Midbrain (tissue), 1 donor: Measurements from ENCODE around the gene ANKRD31.
"Not testable (repeated sequence)": the region's sequence is repeated elsewhere in the genome, so short reads cannot be mapped to it uniquely, and the experiment has no call there.

Source experiments
- DNase-seq: peaks from one replicate; lab custom pipeline; 2025; lab: John Stamatoyannopoulos, UW

The ANKRD31 gene

GRCh38 chr5:75148051-75148450, 88.6 kb downstream of the ANKRD31 start:
- DNase-seq: no peak

DNA sequence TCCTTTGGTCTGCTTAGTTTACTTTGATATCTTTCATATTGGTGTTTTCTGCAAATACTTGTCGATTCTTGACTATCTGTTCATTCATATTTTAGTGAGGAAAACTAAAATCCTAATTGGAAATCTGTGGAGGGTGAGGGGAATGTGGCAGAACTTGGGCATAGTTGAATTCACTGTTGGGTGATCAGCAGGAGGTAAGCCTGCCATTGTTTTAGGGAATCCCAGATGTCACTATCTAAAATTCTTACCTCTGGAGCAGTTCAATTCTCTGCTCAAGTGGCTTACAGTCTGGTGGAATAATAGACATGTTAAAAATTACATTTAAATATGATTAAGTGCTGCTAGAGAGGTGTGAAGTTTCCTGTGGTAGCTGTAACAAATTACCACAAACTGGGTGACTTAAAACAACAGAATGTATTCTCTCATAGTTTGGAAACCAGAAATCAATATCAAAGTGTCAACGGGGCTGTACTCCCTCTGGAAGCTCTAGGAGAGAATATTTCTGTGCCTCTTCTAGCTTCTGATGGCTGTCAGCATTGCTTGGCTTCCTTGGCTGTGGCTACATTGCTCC, 94.0 kb downstream of the ANKRD31 start:
- DNase-seq: no peak

DNA sequence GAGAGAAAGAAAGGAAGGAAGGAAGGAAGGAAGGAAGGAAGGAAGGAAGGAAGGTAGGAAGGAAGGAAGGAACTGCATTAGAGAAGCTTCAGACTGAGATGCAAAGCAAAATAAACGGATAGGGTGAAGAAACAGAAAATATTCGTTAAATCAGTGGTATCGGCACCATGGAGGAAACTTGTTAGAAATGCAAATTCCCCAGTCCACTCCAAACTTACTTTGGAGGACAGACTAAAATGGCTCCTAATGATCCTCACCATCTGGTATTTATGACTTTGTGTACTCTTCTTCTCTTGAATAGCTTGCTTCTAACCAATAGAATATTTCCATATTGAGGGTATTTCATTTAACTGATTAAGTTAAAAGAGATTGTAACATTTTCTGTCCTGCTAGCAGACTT, 96.4 kb downstream of the ANKRD31 start:
- DNase-seq: no peak

DNA sequence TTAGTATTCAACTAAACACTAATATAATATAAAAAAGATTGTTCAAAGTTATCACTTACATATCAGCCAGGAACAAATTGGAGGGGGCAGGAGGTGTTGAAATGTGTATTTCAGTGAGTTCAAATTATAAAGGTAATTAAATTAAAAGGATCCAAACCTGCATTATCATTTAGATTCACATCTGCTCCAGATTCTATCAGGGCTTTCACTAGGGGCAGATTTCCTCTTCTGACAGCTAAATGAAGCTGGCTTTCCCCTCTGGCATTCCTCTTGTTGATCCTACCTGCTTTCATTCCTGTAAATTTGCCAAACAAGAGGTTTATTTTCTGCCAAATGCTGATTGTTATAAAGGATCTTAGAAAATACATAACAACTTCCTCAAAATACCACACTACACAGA, 98.0 kb downstream of the ANKRD31 start:
- no peak for DNase-seq

GRCh38 chr5:75130818-75131349, 105.8 kb downstream of the ANKRD31 start:
- DNase-seq: no peak

DNA sequence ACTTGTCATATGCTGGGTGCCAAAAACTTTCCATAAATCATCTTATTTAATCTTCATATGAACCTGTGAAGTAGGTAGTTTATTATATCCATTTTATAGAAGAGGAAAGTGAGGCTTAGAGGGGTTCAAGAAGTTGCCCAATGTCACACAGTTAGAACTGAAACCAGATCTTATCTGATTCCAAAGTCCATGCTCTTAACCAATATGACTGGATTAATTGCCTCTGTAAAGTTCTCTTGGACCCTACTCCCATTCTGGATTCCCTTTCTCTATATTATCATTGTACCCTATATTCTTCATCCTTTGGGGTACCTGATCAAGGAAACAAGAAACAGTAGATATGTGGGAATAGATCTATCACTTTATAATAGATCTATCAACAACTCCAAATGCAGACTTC, 119.8 kb downstream of the ANKRD31 start:
- no peak for DNase-seq

- not testable (repeated sequence) for DNase-seq
These were observed 122.4 kb downstream of the ANKRD31 start for GRCh38 chr5:75114311-75114710.

DNA sequence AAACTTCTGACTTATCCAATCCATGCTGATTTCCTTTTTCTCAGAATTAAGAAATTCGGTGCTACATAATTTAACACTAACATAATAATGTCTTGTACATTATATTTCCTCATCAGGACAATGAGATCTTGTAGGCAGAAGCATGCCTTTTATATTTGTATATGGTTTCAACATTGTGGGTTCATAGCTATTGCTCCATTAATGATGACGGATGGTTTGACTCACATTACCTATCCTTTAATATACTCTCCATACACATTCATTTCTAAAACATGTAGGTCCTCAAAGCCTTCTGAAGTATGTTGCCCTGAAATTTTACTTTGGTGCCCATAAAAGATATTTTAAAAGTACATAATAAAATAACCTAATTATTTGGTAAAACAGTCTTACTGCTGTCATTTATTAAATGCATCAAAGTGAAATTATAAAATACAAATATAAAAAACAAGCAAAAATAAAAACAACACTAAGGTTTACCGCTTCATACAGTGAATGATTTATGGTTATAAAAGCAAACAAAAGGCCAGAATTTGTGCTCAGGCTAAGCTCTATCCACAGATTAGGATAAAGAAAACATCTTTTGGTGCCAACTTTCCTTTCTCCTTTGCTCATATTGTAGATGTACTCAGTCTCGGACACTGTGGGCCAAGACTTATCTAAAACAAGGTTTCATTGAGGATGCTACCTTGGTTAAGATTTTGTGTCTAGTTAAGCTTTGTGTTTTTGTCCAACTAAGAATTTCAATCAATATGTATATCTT, 123.1 kb downstream of the ANKRD31 start:
- no peak for DNase-seq

- no peak for DNase-seq
These were observed 127.6 kb downstream of the ANKRD31 start for GRCh38 chr5:75108931-75109596.

DNA sequence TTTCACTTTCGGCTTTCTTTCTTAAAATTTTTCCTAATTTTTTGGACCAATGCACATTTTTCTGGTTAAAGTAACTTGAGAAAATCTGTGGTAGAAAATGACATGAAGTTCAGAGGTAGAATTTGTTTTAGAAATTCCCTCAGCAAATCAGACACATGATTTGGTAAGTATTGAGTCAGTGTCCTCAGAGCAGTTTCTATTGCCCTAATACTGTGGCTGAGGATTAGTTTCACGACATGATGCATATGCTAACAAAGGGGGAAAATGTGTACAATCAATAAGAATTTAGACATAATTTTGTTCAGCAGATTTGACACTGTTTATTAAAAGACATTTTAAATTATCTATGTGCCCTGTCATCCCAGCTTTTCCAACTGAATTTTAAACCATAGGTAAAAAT, 128.2 kb downstream of the ANKRD31 start:
- DNase-seq: no peak

DNA sequence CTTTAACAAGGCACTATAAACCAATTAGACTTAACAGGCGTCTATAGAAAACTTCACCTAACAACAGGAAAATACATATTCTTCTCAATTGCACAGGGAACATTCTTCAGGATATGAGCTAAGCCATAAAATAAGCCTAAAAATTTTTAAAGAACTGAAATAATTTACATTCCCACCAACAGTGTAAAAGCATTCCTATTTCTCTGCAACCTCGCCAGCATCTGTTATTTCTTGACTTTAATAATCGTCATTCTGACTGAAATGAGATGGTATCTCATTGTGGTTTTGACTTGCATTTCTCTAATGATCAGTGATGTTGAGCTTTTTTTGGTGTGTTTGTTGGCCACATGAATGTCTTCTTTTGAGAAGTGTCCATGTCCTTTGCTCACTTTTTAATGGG, 140.7 kb downstream of the ANKRD31 start:
- not testable (repeated sequence) for DNase-seq

DNA sequence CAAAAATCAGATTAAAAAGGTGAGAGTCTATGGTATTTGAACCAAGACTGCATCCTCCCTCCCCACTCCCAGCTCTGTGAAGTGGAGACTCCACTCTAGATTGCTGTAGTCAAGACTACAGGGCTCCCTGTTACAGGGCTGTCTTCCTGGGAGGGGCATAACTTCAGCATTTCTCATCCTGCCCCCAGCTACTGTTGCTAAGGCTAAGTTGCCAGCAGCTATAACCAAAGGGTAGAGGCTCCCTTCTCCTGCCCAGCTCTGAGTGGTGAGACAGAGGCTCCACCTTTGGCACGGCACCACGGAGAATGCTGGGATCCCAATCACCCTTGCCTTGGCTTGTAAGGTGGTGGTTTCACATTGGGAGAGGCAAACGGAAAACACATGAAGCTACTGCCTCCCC, 145.1 kb downstream of the ANKRD31 start:
- no peak for DNase-seq

- no peak for DNase-seq
These were observed 147.0 kb downstream of the ANKRD31 start for GRCh38 chr5:75089662-75090061.

DNA sequence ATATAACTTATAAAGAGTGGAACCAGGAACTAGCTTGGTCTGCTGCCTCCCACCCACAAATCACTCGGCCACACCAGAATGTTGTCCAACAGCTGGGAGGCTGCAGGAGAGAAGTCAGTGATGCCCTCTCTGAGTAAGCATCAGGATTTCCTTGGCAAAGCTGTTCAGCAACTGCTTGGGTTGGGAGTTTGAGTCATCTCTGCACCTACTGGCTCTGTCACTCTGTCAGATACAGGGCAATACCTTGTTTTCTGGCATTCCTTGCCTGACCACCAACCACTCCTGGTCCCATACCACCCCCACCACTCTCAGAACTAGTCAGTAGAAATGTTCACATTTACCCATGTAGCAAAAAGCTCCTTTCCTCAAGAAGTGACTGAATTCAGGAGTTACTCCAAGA, 147.5 kb downstream of the ANKRD31 start:
- no peak for DNase-seq

DNA sequence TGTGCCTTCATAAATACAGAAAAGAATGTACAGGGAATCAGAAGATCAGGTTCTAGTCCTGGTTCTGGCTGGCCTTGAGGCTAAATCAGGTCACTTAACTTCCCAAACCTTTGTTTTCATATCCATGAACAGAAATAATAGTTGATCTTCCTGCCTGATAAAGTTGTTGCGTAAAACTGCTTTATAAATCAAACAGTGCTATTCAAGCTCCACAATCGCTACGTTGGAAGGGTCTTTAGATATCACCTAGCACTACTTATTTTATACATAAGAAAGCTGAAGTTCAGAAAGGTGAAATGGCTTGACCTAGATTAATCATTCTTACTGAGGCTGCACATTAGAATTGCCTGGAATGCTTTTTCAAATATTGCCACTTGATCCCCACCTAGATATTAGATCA, 148.0 kb downstream of the ANKRD31 start:
- DNase-seq: no peak

- no peak for DNase-seq
These were observed 155.2 kb downstream of the ANKRD31 start for GRCh38 chr5:75081510-75081909.

- DNase-seq: not testable (repeated sequence)
These were observed 157.3 kb downstream of the ANKRD31 start for GRCh38 chr5:75079346-75079745.

DNA sequence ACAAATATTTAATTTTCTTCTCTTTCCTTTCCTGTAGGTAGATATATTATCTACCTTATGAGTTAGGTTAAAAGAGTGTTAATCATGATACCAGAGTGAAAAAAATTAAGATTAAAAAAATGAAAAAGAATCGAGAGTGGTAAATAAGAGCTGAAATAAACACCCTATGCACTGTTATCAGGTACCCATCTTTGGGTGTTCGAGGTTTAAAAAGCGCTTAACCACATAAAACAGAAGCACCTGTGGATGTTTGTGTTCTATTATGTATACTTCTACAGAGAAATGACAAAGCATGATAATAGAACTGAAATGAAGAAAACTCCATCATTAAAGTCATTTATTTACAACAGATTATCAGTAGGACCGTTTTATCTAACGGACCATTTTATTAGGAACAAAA, 158.7 kb downstream of the ANKRD31 start:
- no peak for DNase-seq

DNA sequence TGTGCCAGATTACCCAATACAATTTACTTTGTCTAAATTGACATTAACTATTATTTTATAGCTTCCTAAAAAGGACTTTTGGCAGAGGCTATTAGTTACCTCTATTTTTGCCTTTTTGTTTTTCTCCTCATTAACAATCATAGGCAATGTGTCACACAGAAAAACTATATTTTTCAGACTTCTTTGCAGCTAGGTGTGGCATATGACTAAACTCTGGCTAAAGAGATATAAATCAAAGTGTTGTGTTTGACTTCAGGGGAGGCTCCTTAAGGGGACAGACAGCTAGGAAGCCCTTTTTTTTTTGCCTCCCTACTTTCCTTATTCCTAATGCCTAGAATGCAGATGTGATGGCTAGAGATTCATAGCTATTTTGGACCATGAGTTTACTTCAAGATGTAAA, 164.6 kb downstream of the ANKRD31 start:
- no peak for DNase-seq

- no peak for DNase-seq
These were observed 165.6 kb downstream of the ANKRD31 start for GRCh38 chr5:75071100-75071499.

GRCh38 chr5:75067434-75067833, 169.2 kb downstream of the ANKRD31 start:
- no peak for DNase-seq

- no peak for DNase-seq
These were observed 173.7 kb downstream of the ANKRD31 start for GRCh38 chr5:75062925-75063531.
